ENCODE data around the gene PYGM.

DNA sequence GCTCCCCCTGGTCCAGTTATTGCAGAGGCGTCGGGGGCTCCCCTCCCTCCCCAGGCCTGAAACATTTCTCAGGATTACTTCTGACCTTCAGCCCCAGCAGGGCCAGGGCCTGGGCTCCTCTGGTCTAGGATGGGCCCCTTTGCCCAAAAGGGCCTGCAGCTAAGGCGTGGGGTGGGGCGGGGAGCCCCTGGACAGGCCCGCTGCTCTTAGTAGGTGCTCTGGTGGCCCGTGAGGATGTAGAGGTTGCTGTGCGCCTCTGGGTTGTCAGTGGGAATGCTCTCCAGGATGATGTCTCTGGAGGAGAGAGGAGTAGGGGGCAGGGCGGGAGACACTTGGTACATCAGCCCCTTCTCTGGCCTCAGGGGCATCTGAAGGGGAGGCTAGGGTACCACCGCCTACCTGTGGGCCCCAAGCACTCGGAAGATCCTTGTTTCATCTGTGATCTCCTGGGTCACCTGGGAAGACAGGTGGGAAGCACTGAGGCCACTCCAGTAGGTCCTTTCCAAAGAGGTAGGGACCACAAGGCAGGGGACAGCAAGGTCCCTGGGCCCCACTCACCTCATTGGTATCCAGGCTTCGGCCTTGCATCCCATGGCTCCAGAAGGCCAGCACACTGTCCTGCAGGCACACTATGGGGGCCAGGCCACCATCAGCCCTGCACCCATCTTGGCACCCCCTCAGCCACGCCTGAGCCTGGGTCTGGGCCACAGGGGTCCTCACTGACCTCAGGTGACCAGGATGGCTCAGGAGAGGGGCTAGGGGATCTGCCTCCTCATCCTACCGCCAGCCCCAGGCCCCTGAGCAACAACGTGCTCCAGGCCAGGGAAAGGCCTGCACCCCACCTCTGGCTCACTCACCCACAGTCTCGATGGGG lies 29.8 kb upstream of the PYGM start:
- TF ChIP-seq, protein P1, sequence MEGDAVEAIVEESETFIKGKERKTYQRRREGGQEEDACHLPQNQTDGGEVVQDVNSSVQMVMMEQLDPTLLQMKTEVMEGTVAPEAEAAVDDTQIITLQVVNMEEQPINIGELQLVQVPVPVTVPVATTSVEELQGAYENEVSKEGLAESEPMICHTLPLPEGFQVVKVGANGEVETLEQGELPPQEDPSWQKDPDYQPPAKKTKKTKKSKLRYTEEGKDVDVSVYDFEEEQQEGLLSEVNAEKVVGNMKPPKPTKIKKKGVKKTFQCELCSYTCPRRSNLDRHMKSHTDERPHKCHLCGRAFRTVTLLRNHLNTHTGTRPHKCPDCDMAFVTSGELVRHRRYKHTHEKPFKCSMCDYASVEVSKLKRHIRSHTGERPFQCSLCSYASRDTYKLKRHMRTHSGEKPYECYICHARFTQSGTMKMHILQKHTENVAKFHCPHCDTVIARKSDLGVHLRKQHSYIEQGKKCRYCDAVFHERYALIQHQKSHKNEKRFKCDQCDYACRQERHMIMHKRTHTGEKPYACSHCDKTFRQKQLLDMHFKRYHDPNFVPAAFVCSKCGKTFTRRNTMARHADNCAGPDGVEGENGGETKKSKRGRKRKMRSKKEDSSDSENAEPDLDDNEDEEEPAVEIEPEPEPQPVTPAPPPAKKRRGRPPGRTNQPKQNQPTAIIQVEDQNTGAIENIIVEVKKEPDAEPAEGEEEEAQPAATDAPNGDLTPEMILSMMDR (IDR thresholded peaks at IDR 0.05) = no peak
- TF ChIP-seq POLR2A (IDR thresholded peaks at IDR 0.05) (no peak), POLR2AphosphoS5 (IDR thresholded peaks at IDR 0.05) (no peak), EP300 (IDR thresholded peaks at IDR 0.05) (no peak)
